Activated CD4-positive, alpha-beta T cell treated with anti-CD3 and anti-CD28 coated beads, Interleukin-2, Interleukin-6, amounts not matched to agents 100 ng/mL and 50 ng/mL, durations not matched to agents 16 hours and 8 hours (primary cell): ENCODE measurements around the gene NFIB.

Experiments
- DNase-seq: peaks from one replicate; pipeline ENCODE4 v3.0.0-alpha.2; 2020

NFIB gene

DNA sequence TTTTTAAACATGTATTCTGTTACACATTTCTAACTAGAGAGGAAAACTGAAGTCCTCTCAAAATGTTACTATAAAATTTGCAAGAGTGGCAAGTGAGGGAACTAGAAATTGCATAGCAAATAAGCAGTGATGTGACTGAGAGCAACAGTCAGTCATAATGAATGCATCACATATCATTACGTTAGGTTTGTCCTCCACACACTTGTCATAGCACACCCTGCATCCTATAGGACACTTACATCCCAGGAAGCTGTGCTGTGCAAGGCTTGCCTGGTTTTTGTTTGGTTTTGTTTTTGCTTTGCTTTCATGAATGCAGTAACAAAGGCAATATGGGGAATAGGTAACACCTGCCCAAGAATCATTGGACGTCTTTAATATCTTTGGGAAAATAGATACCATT lies 10.8 kb downstream of the NFIB start:
- DNase-seq, result no peak

DNA sequence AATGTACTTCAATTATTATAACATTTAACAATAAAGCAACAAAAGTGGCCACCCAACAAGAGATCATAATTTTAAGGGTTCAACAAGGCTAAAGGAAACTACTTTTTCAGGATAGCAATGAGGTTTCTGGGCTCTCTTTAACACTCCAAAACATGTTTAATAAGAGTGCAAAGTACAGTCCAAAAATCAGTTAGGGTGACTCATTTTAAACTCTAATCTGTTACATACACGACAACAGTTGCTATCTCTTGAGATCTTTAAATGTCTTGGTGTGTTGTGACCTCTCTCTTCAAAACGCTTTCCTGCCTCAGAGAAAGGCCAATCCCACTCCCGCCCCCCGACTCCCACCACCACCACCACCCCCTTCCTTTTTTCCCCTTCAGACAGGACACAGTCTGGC lies 11.5 kb downstream of the NFIB start:
- no peak for DNase-seq

DNA sequence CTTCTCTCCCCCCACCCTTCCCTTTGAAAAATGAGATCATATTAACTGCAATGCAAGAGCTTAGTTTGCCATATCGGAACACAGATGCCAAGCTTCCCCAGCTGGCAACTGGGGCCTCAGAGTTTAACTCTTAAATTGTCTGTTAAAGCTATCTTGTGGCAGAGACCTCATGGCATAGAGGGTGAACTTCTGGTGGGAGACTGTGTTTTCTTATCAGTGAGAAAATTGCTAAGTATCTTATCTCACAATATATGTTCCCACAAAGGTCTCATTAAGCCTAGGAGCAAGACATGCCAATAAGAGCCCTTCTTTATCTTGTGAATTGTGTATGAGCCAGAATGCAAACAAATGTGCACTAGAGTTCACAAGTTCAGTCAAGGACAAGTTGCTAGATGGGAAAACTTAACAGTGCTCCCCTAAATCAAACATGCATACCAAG lies 12.3 kb downstream of the NFIB start:
- DNase-seq, result no peak

DNA sequence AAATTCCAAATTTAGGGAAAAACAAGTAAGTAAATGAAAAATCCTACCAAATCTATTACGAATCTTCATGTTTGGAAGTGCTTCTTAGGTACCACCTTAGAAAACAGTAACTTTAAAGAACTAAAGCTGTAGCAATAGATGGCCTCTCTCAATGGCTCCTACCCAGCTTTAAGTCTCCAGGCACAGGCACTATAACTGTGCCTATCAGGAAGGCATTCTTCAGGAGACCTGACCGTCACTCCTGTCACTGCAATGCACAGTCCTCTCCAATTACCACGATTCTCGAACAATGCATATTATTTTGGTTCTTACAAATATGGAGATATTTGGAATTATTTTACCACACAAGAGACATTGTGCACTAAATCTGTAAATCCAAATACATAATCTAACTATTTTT lies 12.9 kb downstream of the NFIB start:
- DNase-seq, result no peak

DNA sequence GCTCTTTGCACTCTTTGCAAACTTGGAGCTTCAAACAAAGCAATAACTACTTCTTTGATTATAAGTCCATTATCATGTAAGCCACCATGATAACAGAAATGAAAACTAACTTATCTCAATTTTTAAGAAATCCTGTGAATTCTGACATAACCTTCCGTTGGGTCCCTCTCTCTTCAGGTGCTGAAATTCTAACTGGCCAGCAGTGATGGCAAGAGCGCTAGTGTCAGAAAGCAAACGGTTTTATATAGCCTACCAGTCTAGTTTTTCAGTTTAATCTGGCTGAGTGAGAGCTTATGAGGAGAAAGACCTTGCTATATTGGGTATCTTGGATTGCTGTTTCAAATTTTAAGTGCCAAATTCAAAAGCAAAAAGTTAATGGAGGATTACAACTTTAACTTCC lies 13.4 kb downstream of the NFIB start:
- DNase-seq, result no peak

DNA sequence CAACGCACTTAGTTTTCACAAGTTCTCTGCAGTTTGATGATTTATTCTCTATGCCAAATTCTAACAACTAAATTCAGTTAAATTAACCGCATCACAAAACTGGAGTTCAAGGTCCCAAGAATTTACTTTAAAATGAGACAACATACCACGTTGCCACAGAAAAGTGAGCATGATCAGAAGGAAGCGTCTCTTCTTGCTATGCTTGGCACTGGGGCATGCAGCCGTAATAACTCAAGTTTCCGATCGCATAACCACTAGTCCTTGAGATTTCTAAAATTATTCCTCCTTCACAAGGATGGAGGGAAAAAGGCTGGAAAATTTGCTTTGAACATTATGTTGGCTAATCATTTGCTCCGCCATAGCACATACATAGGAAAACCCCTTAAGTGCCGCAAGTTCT lies 13.9 kb downstream of the NFIB start:
- no peak for DNase-seq

DNA sequence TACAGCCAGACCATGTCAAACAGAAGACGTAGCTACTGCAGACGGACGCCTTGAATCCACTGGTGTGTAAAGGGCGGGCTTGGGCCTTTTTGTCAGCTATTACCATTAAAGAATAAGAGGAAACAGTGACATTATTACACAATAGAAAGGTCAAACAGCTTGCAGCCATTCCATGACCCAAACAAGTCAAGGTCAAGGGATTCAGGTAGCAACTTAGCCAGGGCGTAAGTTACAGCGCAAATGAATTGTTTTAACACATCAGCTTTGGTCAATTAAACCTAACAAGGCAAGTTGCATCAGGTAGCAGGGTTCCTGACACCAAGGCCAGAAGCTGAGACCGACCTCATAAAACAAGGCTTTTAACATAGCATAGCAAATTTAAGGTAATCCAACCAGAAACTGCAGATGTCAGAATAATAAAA lies 15.3 kb downstream of the NFIB start:
- DNase-seq, result no peak

DNA sequence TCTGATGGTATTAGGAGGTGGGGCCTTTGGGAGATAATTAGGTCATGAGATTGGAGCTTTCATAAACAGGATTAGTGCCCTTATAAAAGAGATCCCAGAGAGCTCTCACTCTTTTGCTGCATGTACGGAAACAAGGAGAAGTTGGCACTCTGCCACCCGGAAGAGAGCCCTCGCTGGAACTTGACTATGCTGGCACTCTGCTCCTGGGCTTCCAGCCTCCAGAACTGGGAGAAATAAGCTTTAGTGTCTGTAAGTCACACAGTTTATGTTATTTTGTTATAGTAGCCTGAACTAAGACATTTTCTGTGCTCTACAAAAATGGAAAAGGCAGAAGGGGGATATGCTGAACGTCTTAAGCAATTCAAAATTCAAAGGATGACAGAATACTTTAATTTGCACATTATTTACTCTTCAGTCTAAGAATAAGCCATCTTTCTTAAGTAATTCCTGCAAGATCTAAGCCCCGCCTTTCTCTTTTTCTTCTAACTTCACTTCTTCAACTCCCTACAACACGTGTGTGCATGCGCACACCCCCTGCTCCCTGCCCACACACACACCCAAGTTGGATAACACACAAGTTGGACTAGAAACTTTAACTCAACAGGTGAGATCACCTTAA lies 17.3 kb downstream of the NFIB start:
- DNase-seq, result no peak

DNA sequence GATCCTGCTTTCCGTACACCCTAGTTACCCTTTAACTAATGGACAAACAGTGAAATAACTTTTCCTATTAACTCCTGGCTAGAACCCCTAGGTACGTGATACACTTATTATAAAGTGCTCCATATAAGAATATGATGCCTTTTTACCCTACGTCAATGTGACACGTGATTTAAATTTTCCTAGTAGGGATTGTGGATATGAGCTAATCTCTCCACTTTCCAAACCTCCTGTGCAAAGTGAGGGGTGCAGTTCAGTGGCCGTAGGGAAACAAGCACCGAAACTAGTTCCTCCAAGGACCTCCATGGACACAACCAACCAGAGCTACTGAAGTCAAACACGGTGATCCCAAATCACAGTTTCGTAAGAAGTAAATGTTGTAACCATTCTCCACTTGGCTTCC lies 19.3 kb downstream of the NFIB start:
- no peak for DNase-seq

DNA sequence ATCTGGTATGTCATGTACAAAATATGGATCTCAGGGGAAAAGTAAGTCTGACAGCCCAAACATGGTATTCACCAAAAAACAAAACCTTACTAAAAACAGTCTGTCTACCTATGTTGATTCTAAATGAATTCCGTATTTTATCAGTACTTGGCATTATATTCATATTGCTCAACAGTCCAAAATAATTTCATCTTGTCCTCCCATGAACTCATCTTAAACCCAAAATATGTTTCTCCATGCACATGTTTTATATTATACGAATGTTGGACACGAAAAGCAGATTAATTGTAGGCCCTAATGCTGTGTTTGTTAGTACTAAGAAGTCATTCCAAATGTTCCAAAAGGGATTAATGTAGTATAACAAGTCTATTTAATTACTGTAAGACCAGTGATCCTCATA lies 20.1 kb downstream of the NFIB start:
- DNase-seq, result no peak

DNA sequence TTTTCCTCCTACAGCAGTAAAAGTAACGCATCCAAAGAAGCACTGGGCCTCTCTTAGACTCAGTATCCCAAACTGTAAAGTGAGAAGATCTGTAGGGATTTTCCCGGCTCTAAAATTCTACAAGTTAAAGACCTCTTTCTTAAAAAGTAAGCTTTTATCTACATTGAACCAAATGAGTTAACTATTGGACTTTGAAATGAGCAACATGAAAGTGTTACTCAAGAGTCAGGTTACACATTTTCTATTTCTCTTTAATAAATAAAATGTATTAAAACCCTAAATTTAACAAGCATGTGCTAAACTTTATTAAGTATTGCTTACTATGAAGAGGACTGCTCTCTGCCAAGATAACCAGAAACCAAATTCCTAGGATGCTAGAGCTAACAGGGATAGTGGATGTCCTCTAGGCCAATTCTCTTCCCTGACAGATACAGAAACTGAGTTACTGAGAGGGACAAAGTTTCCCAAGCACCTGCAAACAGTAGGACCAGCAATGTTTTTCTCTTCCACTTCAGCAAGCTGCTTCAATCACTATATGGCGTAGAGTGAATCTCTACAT lies 21.7 kb downstream of the NFIB start:
- no peak for DNase-seq

DNA sequence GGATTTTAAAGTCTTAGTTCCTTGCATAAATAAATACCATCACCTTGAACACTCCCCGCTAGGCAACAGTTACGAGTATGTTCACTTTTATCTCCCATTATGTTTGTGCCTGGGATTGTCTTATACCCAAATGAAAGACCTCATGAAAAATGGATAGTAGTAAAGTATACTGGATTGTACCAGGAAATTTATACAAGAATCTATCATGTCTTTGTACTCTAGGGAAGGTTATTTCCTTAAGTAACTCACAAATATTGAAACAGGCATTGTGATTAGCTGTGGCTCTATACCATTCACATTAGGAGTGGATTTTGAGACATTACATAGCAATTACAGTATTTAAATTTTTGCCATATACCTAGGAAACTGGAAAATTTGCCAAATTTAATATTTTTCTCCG lies 24.0 kb downstream of the NFIB start:
- no peak for DNase-seq

DNA sequence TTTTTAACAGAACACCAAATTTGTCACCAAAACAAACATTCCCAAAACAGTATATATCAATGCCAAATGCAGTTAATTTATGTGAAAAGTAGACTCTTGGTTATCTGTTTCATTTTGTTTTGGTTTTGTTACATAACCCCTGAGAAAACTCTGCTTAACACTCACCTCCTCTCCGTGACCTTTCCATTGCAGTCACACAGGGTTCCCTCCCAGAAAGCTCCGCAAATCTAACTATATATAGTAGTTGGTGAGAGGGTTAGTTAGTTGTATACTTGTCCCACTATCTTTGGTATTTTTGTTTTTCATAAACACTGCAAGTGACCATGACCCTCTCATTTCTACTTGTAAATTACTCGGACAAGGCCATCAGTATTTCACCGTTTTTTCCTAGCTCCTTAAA lies 25.5 kb downstream of the NFIB start:
- DNase-seq, result no peak

DNA sequence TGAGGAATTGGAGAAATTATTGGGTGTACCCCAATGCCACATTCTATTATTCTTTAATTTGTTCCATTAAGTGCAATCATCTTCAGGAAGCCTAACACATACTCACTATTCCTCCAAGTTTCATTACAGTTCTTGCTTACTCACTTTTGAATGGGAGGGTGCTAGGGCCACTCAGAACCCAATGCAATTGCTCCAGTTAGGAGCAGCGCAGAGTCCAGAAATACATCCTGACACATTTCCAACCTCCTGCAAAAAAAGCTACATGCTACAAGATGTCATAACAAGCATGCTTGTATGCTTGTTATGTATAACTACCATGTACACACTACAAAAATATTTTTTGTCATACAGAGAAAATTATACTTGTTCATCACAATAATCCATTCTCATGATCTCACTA lies 27.8 kb downstream of the NFIB start:
- no peak for DNase-seq

DNA sequence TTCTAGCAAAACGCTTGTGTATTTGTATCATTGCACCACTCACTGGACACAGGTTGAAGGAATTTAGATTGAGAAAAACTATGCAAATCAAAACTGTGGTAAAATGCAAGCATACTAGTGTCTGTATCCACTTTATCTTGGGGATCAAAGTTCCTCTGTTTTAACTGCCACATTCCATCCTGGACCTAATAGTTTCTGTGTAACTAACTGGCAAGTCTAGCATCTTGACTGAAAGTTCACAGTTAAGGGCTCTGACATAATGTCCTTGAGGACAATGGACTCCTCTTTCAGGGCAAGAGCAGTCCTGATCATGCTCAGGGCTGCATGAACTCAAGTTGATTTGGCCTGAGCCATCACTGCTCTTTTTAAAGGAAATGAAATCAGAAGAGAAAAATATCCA lies 30.7 kb downstream of the NFIB start:
- DNase-seq, result no peak

DNA sequence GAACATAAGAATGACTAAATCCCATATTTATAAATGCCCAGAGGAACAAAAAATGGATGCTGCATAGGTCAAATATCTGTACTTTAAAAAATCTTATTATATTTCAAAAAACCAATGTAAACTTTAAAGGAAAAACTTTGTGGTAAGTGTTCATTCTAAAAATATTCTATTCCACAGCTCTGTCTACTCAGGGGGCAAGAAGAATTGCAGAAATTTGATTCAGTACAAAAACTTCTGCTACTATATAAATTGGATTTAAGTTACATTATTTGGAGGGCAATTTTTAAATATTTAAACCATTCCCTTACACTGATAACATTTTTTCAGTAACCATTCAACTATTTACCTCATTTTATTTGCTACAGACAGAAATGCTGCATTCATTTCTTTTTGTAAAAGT lies 32.1 kb downstream of the NFIB start:
- DNase-seq, result no peak

DNA sequence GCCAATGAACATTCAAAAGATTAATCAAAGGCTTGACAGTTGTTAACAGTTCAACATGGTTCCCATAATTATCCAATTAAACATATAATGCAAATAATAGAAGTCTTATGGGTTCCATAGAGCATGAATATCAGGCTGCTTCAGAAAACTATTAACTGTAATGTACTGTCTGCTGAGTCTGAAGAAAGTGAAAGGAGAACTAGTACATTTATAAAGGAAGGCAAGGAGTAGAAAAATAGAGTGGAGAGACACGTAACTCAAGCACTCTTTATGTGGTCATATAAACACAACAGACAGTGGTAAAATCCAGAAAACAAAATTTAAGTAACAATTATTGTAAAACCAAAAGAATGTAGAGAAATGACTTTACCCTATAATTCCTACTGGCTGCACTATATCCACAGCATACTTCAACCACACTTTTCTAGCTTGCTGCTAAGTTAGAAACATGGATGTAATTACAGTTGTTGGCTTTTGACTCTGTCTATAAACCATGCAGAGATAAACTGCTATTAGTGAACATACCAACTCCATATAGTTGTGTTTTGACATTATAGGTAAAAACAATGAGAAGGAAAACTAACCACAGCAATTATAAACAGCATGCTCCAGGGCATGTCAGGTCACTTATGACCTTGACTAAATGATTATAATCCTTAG lies 32.7 kb downstream of the NFIB start:
- no peak for DNase-seq

DNA sequence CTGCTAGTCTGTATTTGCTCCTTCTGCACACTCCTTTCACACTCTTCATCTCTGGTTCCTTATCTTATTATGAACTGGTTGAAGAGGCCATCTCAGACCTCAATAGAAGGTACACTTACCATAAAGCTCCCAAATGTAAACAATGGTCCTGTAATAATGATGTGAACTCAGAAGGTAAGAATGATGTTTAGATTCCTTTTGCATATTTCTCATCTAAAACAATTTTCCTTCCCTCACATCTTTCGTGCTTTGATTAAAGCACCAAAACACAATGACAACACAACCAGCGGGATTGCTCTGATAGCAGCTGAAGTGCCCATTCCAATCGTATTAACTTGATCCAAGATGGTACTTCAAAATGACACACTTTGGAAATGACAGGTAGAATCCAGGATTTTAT lies 34.3 kb downstream of the NFIB start:
- DNase-seq, result no peak

DNA sequence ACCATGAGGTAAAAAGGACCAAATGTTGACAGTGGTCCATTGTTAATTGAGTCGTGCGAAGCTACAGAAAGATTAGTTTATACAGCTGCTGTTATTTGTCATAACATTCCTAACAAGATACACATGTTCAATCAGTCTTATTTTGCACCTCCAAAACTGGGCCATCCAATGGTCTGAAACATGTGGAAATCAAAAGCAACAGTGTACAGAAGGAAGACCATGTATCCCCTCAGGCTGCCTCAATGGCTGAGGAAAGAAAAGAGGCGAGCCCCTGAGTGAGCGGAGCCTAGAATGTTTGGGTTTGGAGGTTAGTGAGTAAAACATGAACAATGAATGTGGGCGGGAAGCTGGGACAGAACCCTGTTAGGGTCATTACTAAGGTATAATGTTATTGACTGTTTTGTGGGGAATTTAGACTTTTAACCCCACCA lies 35.6 kb downstream of the NFIB start:
- DNase-seq, result no peak

DNA sequence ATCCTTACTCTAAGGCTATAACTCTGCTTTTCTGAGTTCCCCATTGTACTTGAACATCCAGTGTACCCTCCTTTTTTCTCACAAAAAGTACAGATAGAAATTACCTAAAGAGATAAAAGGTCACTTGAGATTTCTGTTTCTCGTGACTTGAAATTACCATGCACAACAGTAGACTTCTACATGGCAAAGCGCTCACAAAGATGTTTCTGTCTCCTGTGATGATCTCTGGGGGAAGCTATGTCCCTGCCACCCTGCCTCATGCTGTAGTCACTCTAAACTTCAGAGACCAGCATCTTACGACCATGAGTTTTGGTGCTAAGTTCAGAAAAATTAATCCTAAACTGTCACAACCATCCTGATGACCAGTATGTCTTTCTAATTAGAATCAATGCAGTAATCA lies 36.2 kb downstream of the NFIB start:
- DNase-seq, result no peak

DNA sequence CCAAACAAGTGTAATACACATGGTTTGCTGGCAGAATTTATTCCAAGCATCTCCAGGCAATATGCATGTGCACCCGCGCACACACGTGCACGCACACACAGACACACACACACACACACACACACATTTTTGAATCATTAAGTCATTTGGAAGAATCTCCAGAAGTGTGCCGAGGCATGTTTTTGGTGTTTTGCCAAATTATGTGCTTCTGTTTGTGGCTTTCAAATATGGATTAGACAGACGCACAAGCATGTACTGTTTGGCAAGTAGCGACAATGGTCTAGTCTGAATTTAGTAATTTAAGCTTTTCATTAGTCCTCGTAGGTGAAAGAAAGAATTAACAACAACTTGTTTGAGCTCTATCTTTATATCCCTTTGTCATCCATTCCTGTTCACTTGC lies 36.7 kb downstream of the NFIB start:
- no peak for DNase-seq

DNA sequence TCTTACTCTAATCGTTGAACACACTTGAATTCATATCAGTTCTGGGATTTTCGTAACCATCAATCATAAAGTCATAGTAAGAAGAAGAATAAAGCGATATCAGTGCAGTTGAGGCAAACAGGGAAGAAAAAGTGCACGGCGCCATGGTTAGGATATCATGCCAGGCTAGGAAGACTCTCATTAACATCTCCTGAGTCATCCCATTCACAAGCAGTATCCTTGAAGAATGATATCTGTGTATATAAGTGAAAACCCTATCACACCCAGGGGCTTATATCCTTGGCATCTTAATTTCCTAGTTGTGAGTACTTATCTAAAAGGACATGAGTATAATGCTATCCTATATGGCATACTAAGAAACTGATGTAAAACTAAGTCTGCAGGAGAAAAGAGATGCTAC lies 38.6 kb downstream of the NFIB start:
- no peak for DNase-seq

DNA sequence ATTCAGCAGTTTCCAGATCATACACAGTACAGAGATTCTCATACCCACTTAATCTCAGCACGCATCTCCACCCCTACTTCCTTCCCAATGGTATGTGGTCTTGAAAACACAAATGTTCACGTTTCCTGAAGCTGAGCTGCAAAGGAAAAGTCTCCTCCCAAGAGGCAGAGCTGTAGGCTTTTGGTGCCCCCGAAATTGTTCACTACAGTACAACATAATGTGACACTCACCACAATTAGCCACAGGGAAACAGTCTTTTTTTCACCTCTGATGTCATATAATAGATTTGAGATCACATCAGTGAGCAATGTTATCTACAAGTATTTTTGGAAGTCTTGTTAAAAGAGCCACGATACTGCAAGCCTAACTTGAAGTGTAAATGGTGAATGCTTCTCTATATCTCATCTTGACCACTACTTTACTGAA lies 40.2 kb downstream of the NFIB start:
- DNase-seq, result no peak

DNA sequence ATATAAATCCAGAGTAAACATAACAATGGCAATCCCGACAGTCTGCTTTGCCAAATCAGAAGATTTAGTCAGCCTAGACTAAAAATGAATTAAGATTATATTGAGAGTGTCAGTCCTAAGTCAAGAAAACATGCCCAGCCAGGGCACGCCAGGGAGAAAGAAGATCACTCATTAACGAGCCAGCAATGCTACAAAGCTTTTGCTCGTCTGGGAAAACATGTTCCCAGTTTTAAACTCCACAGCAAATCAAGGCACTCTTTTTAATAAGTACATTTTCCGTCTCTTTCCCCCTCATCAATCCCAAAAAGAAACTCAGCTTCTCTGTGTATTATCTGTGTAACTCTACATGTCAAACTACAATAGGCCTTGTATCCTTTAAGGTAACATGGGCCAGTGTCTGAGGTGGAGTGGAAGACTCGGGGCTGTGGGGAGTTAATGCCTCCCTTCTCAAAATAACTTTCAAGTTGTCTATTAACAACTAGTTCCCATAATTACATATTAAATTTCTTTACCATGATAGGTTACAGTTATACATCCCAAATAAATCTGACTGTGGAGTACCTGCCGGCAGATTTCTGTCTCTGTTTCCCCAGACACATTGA lies 40.9 kb downstream of the NFIB start:
- no peak for DNase-seq
